WTC11 (cell line): ENCODE measurements around the gene CYP4F2.

Experiments used
- CTCF ChIP-seq: fragments of 200-600 bp; IDR thresholded peaks from 2 replicates; pipeline ENCODE4 v1.8.0; 2022; ENCODE audit warnings: antibody characterized with exemption
- ESRRA ChIP-seq: sonication (generic); formaldehyde crosslinking; IDR thresholded peaks from 2 replicates; pipeline ENCODE4 v1.8.1; 2022; ENCODE audit warnings: mild to moderate bottlenecking, missing genetic modification reagents, borderline replicate concordance
- GABPB1 ChIP-seq: sonication (generic); formaldehyde crosslinking; IDR thresholded peaks from 2 replicates; pipeline ENCODE4 v1.8.1; 2023; ENCODE audit warnings: mild to moderate bottlenecking, missing genetic modification reagents
- HMGXB4 ChIP-seq: sonication (generic); formaldehyde crosslinking; IDR thresholded peaks from 2 replicates; pipeline ENCODE4 v1.8.1; 2023; ENCODE audit warnings: mild to moderate bottlenecking, moderate library complexity, missing genetic modification reagents
- MYBL2 ChIP-seq: sonication (generic); formaldehyde crosslinking; IDR thresholded peaks from 2 replicates; pipeline ENCODE4 v1.8.1; 2023; ENCODE audit warnings: mild to moderate bottlenecking, moderate library complexity, missing genetic modification reagents
- TEAD4 ChIP-seq: sonication (generic); formaldehyde crosslinking; IDR thresholded peaks from 2 replicates; pipeline ENCODE4 v1.8.0; 2022; ENCODE audit warnings: mild to moderate bottlenecking, missing genetic modification reagents
- USF2 ChIP-seq: sonication (generic); formaldehyde crosslinking; IDR thresholded peaks from 2 replicates; pipeline ENCODE4 v1.8.1; 2023; ENCODE audit warnings: mild to moderate bottlenecking, missing genetic modification reagents, moderate library complexity
- ZBTB21 ChIP-seq: sonication (generic); formaldehyde crosslinking; IDR thresholded peaks from 2 replicates; pipeline ENCODE4 v1.8.1; 2023; ENCODE audit warnings: mild to moderate bottlenecking, missing genetic modification reagents, borderline replicate concordance
- TF ChIP-seq, protein P1 (sequence below): sonication (generic); formaldehyde crosslinking; IDR thresholded peaks from 2 replicates; pipeline ENCODE4 v1.8.0; 2022; ENCODE audit warnings: mild to moderate bottlenecking, missing genetic modification reagents
- TF ChIP-seq, protein P2 (sequence below): sonication (generic); formaldehyde crosslinking; IDR thresholded peaks from 2 replicates; pipeline ENCODE4 v1.8.1; 2022; ENCODE audit warnings: low read depth, missing genetic modification reagents, borderline replicate concordance

GRCh38 chr19:15837221-15837731 lies 60.6 kb downstream of the CYP4F2 start:
- TF ChIP-seq CTCF: no peak
- no peak for TF ChIP-seq GABPB1 (CRISPR knock-in tag)
- no peak for TF ChIP-seq ZBTB21
- TF ChIP-seq, protein P1, sequence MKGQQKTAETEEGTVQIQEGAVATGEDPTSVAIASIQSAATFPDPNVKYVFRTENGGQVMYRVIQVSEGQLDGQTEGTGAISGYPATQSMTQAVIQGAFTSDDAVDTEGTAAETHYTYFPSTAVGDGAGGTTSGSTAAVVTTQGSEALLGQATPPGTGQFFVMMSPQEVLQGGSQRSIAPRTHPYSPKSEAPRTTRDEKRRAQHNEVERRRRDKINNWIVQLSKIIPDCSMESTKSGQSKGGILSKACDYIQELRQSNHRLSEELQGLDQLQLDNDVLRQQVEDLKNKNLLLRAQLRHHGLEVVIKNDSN (CRISPR knock-in tag): no peak
- TF ChIP-seq ESRRA: no peak
- no peak for TF ChIP-seq TEAD4 (CRISPR knock-in tag)
- TF ChIP-seq USF2: no peak
- TF ChIP-seq MYBL2 (CRISPR knock-in tag): no peak
- no peak for TF ChIP-seq HMGXB4
- TF ChIP-seq, protein P2, sequence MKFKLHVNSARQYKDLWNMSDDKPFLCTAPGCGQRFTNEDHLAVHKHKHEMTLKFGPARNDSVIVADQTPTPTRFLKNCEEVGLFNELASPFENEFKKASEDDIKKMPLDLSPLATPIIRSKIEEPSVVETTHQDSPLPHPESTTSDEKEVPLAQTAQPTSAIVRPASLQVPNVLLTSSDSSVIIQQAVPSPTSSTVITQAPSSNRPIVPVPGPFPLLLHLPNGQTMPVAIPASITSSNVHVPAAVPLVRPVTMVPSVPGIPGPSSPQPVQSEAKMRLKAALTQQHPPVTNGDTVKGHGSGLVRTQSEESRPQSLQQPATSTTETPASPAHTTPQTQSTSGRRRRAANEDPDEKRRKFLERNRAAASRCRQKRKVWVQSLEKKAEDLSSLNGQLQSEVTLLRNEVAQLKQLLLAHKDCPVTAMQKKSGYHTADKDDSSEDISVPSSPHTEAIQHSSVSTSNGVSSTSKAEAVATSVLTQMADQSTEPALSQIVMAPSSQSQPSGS (CRISPR knock-in tag): no peak
